ENCODE results near the gene SYPL2. TPM values are rescaled to one million over a fixed set of nuclear protein-coding genes. Genes with fewer than 3 reads are reported as not detected.

The SYPL2 gene
- total and polyA plus RNA-seq, 7 experiments from 2014 or later, result 0.43 TPM; not detected in 6

GRCh38 chr1:109527846-109528695 is 61.7 kb downstream of the SYPL2 start:
- Histone ChIP-seq H3K4me1 (ENCODE audit: control insufficient read depth in 2 of 2, insufficient read depth in 2 of 2, low read length in 2 of 2) (peaks cover 11 to 28% of the 10 kb centered on the region in 2 donors), H3K4me3 (ENCODE audit: low read length) (no peak overlapping the region), H3K27me3 (ENCODE audit: control insufficient read depth in 2 of 2, insufficient read depth in 2 of 2, low read length in 2 of 2) (no peaks in the 10 kb centered on the region), H3K9me3 (ENCODE audit: control insufficient read depth in 2 of 3, low read length in 3 of 3) (no peaks in the 10 kb centered on the region), H3K27ac (ENCODE audit: low read depth, low read length) (no peak overlapping the region), H3K36me3 (ENCODE audit: control insufficient read depth in 2 of 3, insufficient read depth in 3 of 3, low read length in 3 of 3) (no peaks in the 10 kb centered on the region)
- ChIA-PET CTCF (interaction anchor here (0.6 to 21.5 kb wide), 3 partner anchors 12 to 74 kb away, joined by 3 to 1240 read pairs (median 3); partner anchors contain the start of genes AMIGO1, ATXN7L2 and CYB561D1), POLR2A (interaction anchor here (3.0 to 15.6 kb wide), 2 partner anchors 12 to 27 kb away, joined by 12 to 520 read pairs; partner anchors contain the start of genes AMIGO1 and CYB561D1)
- peaks cover 0 to 2% (median 0%) of the 10 kb centered on the region in 11 donors for H3K9me3 Mint-ChIP-seq
- peaks cover 21 to 37% (median 30%) of the 10 kb centered on the region in 7 donors for H3K4me1 Mint-ChIP-seq
- H3K27ac Mint-ChIP-seq, result peak overlapping the region in 2 of 9 donors; percentile 51 to 66
- no peak for DNase-seq
- ATAC-seq, result no peak
- H3K27me3 Mint-ChIP-seq, result peaks cover 0 to 19% (median 0%) of the 10 kb centered on the region in 5 donors
- H3K36me3 Mint-ChIP-seq, result no peaks in the 10 kb centered on the region
- intact Hi-C loops (cut with micrococcal nuclease), result no loop called here
- no peak overlapping the region for H3K4me3 Mint-ChIP-seq

GRCh38 chr1:109528712-109529111 is 62.4 kb downstream of the SYPL2 start:
- no peak overlapping the region for H3K4me3 ChIP-seq (ENCODE audit: low read length)
- Mint-ChIP-seq H3K9me3 (peaks cover 0 to 2% (median 0%) of the 10 kb centered on the region in 11 donors), H3K36me3 (no peaks in the 10 kb centered on the region), H3K27ac (peak overlapping the region in 1 of 9 donors; percentile 49), H3K27me3 (peaks cover 0 to 17% (median 0%) of the 10 kb centered on the region in 5 donors), H3K4me1 (peaks cover 22 to 40% (median 30%) of the 10 kb centered on the region in 7 donors), H3K4me3 (peak overlapping the region in 1 of 10 donors; percentile 0)
- POLR2A ChIA-PET, result interaction anchor here (3.0 to 15.6 kb wide), 2 partner anchors 13 to 28 kb away, joined by 12 to 520 read pairs; partner anchors contain the start of genes AMIGO1 and CYB561D1
- no peaks in the 10 kb centered on the region for H3K9me3 ChIP-seq (ENCODE audit: control insufficient read depth in 2 of 3, low read length in 3 of 3)
- intact Hi-C loops (cut with micrococcal nuclease), result no loop called here
- ATAC-seq (no peak), DNase-seq (no peak)
- H3K27me3 ChIP-seq (ENCODE audit: control insufficient read depth in 2 of 2, insufficient read depth in 2 of 2, low read length in 2 of 2), result no peaks in the 10 kb centered on the region
- CTCF ChIA-PET, result interaction anchor here (0.6 to 21.5 kb wide), 3 partner anchors 13 to 74 kb away, joined by 3 to 1240 read pairs (median 3); partner anchors contain the start of genes AMIGO1, ATXN7L2 and CYB561D1
- no peaks in the 10 kb centered on the region for H3K36me3 ChIP-seq (ENCODE audit: control insufficient read depth in 2 of 3, insufficient read depth in 3 of 3, low read length in 3 of 3)
- H3K27ac ChIP-seq (ENCODE audit: low read depth, low read length), result no peak overlapping the region
- H3K4me1 ChIP-seq (ENCODE audit: control insufficient read depth in 2 of 2, insufficient read depth in 2 of 2, low read length in 2 of 2), result peaks cover 11 to 28% of the 10 kb centered on the region in 2 donors

GRCh38 chr1:109529881-109530456 is 63.6 kb downstream of the SYPL2 start:
- Mint-ChIP-seq H3K9me3 (peaks cover 0 to 2% (median 0%) of the 10 kb centered on the region in 11 donors), H3K27ac (peak overlapping the region in 5 of 9 donors; percentile 45 to 96 (median 70)), H3K36me3 (no peaks in the 10 kb centered on the region), H3K27me3 (peaks cover 0 to 13% (median 0%) of the 10 kb centered on the region in 5 donors), H3K4me3 (peak overlapping the region in 2 of 10 donors; percentile 29 to 86), H3K4me1 (peaks cover 22 to 40% (median 30%) of the 10 kb centered on the region in 7 donors)
- ChIA-PET CTCF (interaction anchor here (0.6 to 21.5 kb wide), 8 partner anchors 14 to 702 kb away, joined by 3 to 1240 read pairs (median 3); partner anchors contain the start of genes AMIGO1, ATXN7L2, CYB561D1 and PSRC1), POLR2A (interaction anchor here (0.6 to 15.6 kb wide), 8 partner anchors 10 to 46 kb away, joined by 3 to 520 read pairs (median 7); partner anchors contain the start of genes AMIGO1, ATXN7L2 and CYB561D1)
- DNase-seq (no peak), ATAC-seq (no peak)
- no peaks in the 10 kb centered on the region for H3K9me3 ChIP-seq (ENCODE audit: control insufficient read depth in 2 of 3, low read length in 3 of 3)
- no peaks in the 10 kb centered on the region for H3K36me3 ChIP-seq (ENCODE audit: control insufficient read depth in 2 of 3, insufficient read depth in 3 of 3, low read length in 3 of 3)
- H3K27ac ChIP-seq (ENCODE audit: low read depth, low read length), result peak overlapping the region; percentile 22
- H3K4me1 ChIP-seq (ENCODE audit: control insufficient read depth in 2 of 2, insufficient read depth in 2 of 2, low read length in 2 of 2), result peaks cover 11 to 28% of the 10 kb centered on the region in 2 donors
- intact Hi-C loops (cut with micrococcal nuclease), result loop anchor here in 1 of 2 donors (5.0 kb wide), 1 partner anchor 133 kb away; the partner anchor contains the start of gene SORT1
- H3K27me3 ChIP-seq (ENCODE audit: control insufficient read depth in 2 of 2, insufficient read depth in 2 of 2, low read length in 2 of 2), result no peaks in the 10 kb centered on the region
- H3K4me3 ChIP-seq (ENCODE audit: low read length), result no peak overlapping the region

GRCh38 chr1:109530457-109531087 is 64.2 kb downstream of the SYPL2 start:
- Mint-ChIP-seq H3K9me3 (peaks cover 0 to 2% (median 0%) of the 10 kb centered on the region in 11 donors), H3K4me3 (peak overlapping the region; percentile 27 to 91 (median 70)), H3K27me3 (peaks cover 0 to 13% (median 0%) of the 10 kb centered on the region in 5 donors), H3K36me3 (no peaks in the 10 kb centered on the region), H3K27ac (peak overlapping the region; percentile 49 to 96 (median 83)), H3K4me1 (peaks cover 22 to 40% (median 30%) of the 10 kb centered on the region in 7 donors)
- ATAC-seq (no peak), DNase-seq (no peak)
- intact Hi-C loops (cut with micrococcal nuclease), result loop anchor here in 1 of 2 donors (5.0 kb wide), 1 partner anchor 133 kb away; the partner anchor contains the start of gene SORT1
- ChIA-PET CTCF (interaction anchor here (0.6 to 21.5 kb wide), 7 partner anchors 11 to 282 kb away, joined by 3 to 1240 read pairs (median 3); partner anchors contain the start of genes AMIGO1, ATXN7L2, CYB561D1 and PSRC1), POLR2A (interaction anchor here (1.0 to 15.6 kb wide), 7 partner anchors 11 to 47 kb away, joined by 3 to 520 read pairs (median 9); partner anchors contain the start of genes AMIGO1, ATXN7L2 and CYB561D1)
- Histone ChIP-seq H3K4me3 (ENCODE audit: low read length) (no peak overlapping the region), H3K27ac (ENCODE audit: low read depth, low read length) (no peak overlapping the region), H3K36me3 (ENCODE audit: control insufficient read depth in 2 of 3, insufficient read depth in 3 of 3, low read length in 3 of 3) (no peaks in the 10 kb centered on the region), H3K27me3 (ENCODE audit: control insufficient read depth in 2 of 2, insufficient read depth in 2 of 2, low read length in 2 of 2) (no peaks in the 10 kb centered on the region), H3K4me1 (ENCODE audit: control insufficient read depth in 2 of 2, insufficient read depth in 2 of 2, low read length in 2 of 2) (peaks cover 11 to 28% of the 10 kb centered on the region in 2 donors), H3K9me3 (ENCODE audit: control insufficient read depth in 2 of 3, low read length in 3 of 3) (no peaks in the 10 kb centered on the region)

GRCh38 chr1:109531380-109531779 is 65.0 kb downstream of the SYPL2 start:
- Mint-ChIP-seq H3K4me1 (peaks cover 22 to 40% (median 30%) of the 10 kb centered on the region in 7 donors), H3K36me3 (no peaks in the 10 kb centered on the region), H3K9me3 (peaks cover 0 to 2% (median 0%) of the 10 kb centered on the region in 11 donors), H3K27me3 (peaks cover 0 to 5% (median 0%) of the 10 kb centered on the region in 5 donors), H3K27ac (peak overlapping the region; percentile 65 to 96 (median 83)), H3K4me3 (peak overlapping the region; percentile 27 to 91 (median 74))
- ChIA-PET POLR2A (interaction anchor here (0.7 to 15.6 kb wide), 6 partner anchors 16 to 255 kb away, joined by 3 to 520 read pairs (median 7); partner anchors contain the start of genes AMIGO1, ATXN7L2, CYB561D1 and GNAI3), CTCF (interaction anchor here (0.6 to 21.5 kb wide), 19 partner anchors 10 to 455 kb away, joined by 3 to 1240 read pairs (median 5); partner anchors contain the start of genes AMIGO1, ATXN7L2, CYB561D1 and PSMA5)
- H3K4me1 ChIP-seq (ENCODE audit: control insufficient read depth in 2 of 2, insufficient read depth in 2 of 2, low read length in 2 of 2), result peaks cover 11 to 28% of the 10 kb centered on the region in 2 donors
- H3K27me3 ChIP-seq (ENCODE audit: control insufficient read depth in 2 of 2, insufficient read depth in 2 of 2, low read length in 2 of 2), result no peaks in the 10 kb centered on the region
- no peaks in the 10 kb centered on the region for H3K9me3 ChIP-seq (ENCODE audit: control insufficient read depth in 2 of 3, low read length in 3 of 3)
- intact Hi-C loops (cut with micrococcal nuclease), result loop anchor here in 1 of 2 donors (5.0 kb wide), 1 partner anchor 134 kb away; the partner anchor contains the start of gene SORT1
- H3K4me3 ChIP-seq (ENCODE audit: low read length), result no peak overlapping the region
- no peak for ATAC-seq
- H3K36me3 ChIP-seq (ENCODE audit: control insufficient read depth in 2 of 3, insufficient read depth in 3 of 3, low read length in 3 of 3), result no peaks in the 10 kb centered on the region
- no peak for DNase-seq
- no peak overlapping the region for H3K27ac ChIP-seq (ENCODE audit: low read depth, low read length)

Measured in naive thymus-derived CD4-positive, alpha-beta T cell (primary cell).